ENCODE data around the gene FNIP1. TPM values are rescaled to one million over a fixed set of nuclear protein-coding genes. Genes with fewer than 3 reads are reported as not detected.

The FNIP1 gene
- total RNA-seq, 4 donors from 2014 or later = 50.2 to 64.1 (median 52.1) TPM

- ATAC-seq (ENCODE audit: low FRiP score) = no peak
- no peak for DNase-seq (ENCODE audit: low spot score)
- TF ChIP-seq CTCF (IDR thresholded peaks at IDR 0.05) = no peak
Measured at GRCh38 chr5:131640043-131640856, 156.6 kb downstream of the FNIP1 start.

DNA sequence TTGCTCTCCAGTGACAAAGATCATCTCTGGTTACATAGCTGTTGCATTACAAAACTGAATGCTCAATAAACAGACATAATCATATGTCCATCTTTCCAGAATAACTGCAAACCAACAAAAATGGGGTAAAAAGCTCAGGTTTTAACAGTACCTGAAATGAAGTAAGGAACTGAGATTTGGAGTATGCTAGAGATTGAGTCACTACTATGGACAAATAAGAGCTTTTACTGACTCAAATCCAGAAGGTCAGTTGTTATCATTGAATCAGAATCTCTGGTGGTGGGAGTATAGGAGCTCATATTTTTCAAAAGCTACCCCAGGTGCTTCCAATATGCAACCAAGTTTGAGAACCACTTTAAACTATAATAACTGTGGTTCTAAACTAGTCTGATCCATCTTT, 157.7 kb downstream of the FNIP1 start:
- no peak for ATAC-seq (ENCODE audit: low FRiP score)
- no peak for DNase-seq (ENCODE audit: low spot score)
- no peak for TF ChIP-seq CTCF (IDR thresholded peaks at IDR 0.05)

- no peak for ATAC-seq (ENCODE audit: low FRiP score)
- no peak for DNase-seq (ENCODE audit: low spot score)
Measured at GRCh38 chr5:131637694-131638093, 159.1 kb downstream of the FNIP1 start.

GRCh38 chr5:131635684-131636572, 160.9 kb downstream of the FNIP1 start:
- no peak for TF ChIP-seq CTCF (IDR thresholded peaks at IDR 0.05)
- DNase-seq (ENCODE audit: low spot score) = peak; percentile 27
- peak; percentile 12 for ATAC-seq (ENCODE audit: low FRiP score)

More at GRCh38 chr5:131637694-131638093, 159.1 kb downstream of the FNIP1 start:
- no peak for TF ChIP-seq CTCF (IDR thresholded peaks at IDR 0.05)

DNA sequence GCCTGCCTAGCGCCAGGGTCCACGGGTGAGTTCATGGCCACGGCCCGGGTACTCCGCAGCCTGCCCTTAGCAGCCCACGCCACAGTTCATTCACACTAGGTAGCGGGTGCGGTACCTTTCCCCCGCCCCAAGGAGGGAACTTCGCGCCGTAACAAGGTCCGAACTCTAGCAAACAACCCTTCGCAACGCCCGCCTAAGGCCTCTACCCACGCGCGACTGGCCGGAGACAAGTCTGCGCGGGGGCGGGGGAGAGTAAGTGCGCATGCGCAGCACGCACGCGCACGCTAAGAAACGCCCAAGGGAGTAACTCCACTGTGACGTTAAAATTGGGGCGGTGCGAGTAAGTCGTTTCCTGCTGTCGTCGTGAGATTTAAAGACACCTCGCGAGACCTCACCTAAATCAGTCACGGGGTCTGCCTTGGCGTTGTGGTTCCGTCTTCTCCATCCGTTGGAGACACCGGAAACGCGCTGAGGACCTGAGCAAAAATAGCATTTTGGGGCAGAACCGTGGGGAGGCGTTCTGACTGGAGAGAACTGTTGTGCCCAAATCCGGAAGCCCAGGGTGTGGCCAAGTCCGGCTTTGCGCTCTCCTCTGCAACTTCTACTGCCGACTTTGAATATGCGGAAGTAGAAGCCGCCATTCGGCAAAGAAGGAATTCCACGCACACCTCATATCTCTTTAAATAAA, 161.7 kb downstream of the FNIP1 start, which contains the start of gene RAPGEF6:
Gene RAPGEF6, minus strand, starts transcription at position 234 of the 688 bp plus-strand sequence. Its CDS starts 199 bp downstream, at position 35.
- TF ChIP-seq CTCF (IDR thresholded peaks at IDR 0.05) = no peak
- ATAC-seq (ENCODE audit: low FRiP score) (peak; percentile 93), DNase-seq (ENCODE audit: low spot score) (peak; percentile 96)

DNA sequence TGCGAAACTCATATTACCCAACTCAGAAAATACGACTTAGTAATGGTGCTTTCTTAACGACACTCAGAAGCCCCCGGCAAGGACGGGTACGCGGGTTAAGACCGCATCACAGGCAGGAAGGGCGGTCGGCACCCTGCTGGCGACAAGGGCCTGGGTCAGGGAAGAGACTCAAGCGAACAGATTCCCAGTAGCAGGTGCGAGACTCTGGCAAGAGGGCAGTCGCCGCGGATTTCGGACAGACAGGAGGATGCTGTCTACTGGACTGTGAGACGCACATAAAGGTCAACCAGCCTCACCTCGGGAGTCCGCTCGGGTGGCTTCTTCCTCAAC, 162.2 kb downstream of the FNIP1 start:
- ATAC-seq (ENCODE audit: low FRiP score) (peak; percentile 60), DNase-seq (ENCODE audit: low spot score) (no peak)
- no peak for TF ChIP-seq CTCF (IDR thresholded peaks at IDR 0.05)

Measured in omental fat pad (tissue), 4 donors.